ENCODE data around the gene TPPP.

TPPP gene

DNA sequence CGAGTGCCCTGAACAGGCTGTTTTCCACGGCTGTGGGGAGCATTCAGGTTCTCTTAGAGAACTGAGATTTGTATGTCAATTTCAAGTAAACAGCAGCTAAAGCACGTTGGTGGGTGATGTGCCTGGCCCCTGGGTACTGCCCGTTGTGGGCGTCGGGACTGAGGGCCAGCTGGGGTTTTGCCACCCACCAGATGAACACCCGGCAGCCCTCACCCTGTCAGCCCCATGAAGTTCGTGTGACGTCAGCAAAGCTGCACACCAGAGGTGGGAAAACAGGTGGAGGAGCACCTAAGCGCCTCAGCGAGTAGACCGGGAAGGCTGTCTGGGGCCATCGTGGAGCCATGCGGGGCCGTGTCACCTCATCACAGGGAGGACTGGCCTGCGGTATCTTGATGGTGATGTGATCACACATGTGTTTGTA is 71.8 kb downstream of the TPPP start:
- DNase-seq (ENCODE audit: insufficient read length, low spot score), result no peak
- TF ChIP-seq PAX5 (IDR thresholded peaks at IDR 0.05; ENCODE audit: insufficient read depth, low read length, severe bottlenecking) (no peak), POU2F2 (IDR thresholded peaks at IDR 0.05; ENCODE audit: low read depth, low read length) (no peak), SPI1 (IDR thresholded peaks at IDR 0.05; ENCODE audit: low read depth, low read length) (no peak), TAF1 (IDR thresholded peaks at IDR 0.05; ENCODE audit: low read depth, low read length) (no peak), POLR2A (IDR thresholded peaks at IDR 0.05; ENCODE audit: low read depth, low read length) (no peak), POLR2AphosphoS5 (IDR thresholded peaks at IDR 0.05; ENCODE audit: low read depth, low read length) (no peak)
- no peak for FAIRE-seq

DNA sequence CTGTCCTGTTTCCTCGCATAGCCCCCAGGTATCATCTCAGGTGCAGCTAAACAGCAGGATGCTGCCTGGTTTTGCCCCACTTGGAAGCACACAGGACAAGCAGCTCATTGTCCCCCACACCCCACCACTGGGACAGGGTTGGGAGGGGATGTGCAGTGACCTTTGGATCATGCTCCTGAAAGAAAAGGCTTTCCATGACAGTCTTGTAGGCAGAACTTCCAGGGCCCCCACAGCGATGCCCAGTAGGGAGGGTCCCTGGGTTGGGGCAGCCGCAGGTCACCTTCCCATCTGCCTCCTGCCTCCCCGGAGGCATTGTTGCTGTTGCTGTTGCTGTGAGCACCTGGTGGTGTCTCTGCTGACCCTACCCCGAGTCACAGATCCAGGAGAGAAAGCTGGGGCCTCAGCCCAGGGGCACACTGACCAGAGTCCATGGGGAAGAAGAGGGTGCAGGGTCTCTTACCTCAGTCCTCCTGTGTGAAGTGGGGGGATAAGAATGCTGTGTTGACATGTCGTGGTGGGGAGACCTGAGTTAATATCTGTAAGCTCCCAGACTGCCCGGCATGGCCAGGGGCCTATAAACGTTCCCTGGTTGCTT is 72.5 kb downstream of the TPPP start:
- DNase-seq (ENCODE audit: insufficient read length, low spot score), result no peak
- no peak for TF ChIP-seq POU2F2 (IDR thresholded peaks at IDR 0.05; ENCODE audit: low read depth, low read length)
- TF ChIP-seq PAX5 (IDR thresholded peaks at IDR 0.05; ENCODE audit: insufficient read depth, low read length, severe bottlenecking), result no peak
- no peak for TF ChIP-seq POLR2AphosphoS5 (IDR thresholded peaks at IDR 0.05; ENCODE audit: low read depth, low read length)
- TF ChIP-seq TAF1 (IDR thresholded peaks at IDR 0.05; ENCODE audit: low read depth, low read length), result no peak
- no peak for TF ChIP-seq SPI1 (IDR thresholded peaks at IDR 0.05; ENCODE audit: low read depth, low read length)
- no peak for TF ChIP-seq POLR2A (IDR thresholded peaks at IDR 0.05; ENCODE audit: low read depth, low read length)
- FAIRE-seq, result no peak

GRCh38 chr5:620152-620551 is 73.0 kb downstream of the TPPP start:
- DNase-seq (ENCODE audit: insufficient read length, low spot score), result no peak
- TF ChIP-seq POLR2AphosphoS5 (IDR thresholded peaks at IDR 0.05; ENCODE audit: low read depth, low read length) (no peak), POLR2A (IDR thresholded peaks at IDR 0.05; ENCODE audit: low read depth, low read length) (no peak), POU2F2 (IDR thresholded peaks at IDR 0.05; ENCODE audit: low read depth, low read length) (no peak), TAF1 (IDR thresholded peaks at IDR 0.05; ENCODE audit: low read depth, low read length) (no peak), PAX5 (IDR thresholded peaks at IDR 0.05; ENCODE audit: insufficient read depth, low read length, severe bottlenecking) (no peak), SPI1 (IDR thresholded peaks at IDR 0.05; ENCODE audit: low read depth, low read length) (no peak)
- FAIRE-seq, result no peak

- no peak for FAIRE-seq
Measured at GRCh38 chr5:619444-619843, 73.7 kb downstream of the TPPP start.

DNA sequence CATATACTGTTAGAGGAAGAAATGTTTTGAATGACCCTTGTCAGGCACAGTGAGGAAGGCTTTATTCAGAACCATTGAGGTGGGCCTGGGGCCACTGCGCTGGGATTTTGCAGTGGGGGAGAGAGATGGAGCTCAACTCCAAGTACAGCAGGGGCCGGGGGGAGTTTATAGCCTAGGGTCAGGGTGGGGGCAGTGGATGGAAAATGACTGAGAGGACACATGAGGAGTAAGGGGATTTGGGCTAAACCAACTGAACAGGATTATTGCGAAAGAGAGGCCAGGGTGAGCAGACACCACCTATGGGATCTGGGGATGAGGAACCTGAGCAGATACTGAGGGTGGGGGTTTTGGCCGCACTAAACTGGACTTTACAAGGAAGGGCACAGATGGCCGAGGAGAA is 74.7 kb downstream of the TPPP start:
- FAIRE-seq, result no peak
- TF ChIP-seq POLR2AphosphoS5 (IDR thresholded peaks at IDR 0.05; ENCODE audit: low read depth, low read length) (no peak), POU2F2 (IDR thresholded peaks at IDR 0.05; ENCODE audit: low read depth, low read length) (no peak), POLR2A (IDR thresholded peaks at IDR 0.05; ENCODE audit: low read depth, low read length) (no peak), SPI1 (IDR thresholded peaks at IDR 0.05; ENCODE audit: low read depth, low read length) (no peak), TAF1 (IDR thresholded peaks at IDR 0.05; ENCODE audit: low read depth, low read length) (no peak), PAX5 (IDR thresholded peaks at IDR 0.05; ENCODE audit: insufficient read depth, low read length, severe bottlenecking) (no peak)
- DNase-seq (ENCODE audit: insufficient read length, low spot score), result no peak

More at GRCh38 chr5:619444-619843, 73.7 kb downstream of the TPPP start:
- DNase-seq (ENCODE audit: insufficient read length, low spot score), result no peak
- TF ChIP-seq PAX5 (IDR thresholded peaks at IDR 0.05; ENCODE audit: insufficient read depth, low read length, severe bottlenecking) (no peak), POLR2AphosphoS5 (IDR thresholded peaks at IDR 0.05; ENCODE audit: low read depth, low read length) (no peak), SPI1 (IDR thresholded peaks at IDR 0.05; ENCODE audit: low read depth, low read length) (no peak), TAF1 (IDR thresholded peaks at IDR 0.05; ENCODE audit: low read depth, low read length) (no peak), POU2F2 (IDR thresholded peaks at IDR 0.05; ENCODE audit: low read depth, low read length) (no peak), POLR2A (IDR thresholded peaks at IDR 0.05; ENCODE audit: low read depth, low read length) (no peak)

DNA sequence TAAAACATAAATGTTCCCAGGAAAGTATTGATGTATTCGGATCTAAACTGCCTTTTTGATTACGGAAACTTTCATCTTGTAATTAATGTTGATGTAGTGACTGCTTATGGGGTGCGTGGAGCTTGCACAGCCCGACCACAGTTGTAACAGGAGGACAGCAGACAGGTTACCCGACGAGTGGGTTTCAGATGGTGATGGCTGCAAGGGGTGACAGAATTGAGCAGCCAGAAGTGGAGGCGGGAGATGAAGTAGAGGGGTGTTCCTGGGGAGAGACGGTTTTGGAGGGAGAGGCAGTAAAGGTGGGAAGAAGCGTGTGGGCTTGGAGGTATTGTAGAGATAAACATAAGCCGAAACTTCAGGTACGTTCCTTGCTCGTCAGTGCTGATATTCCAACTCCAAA is 75.3 kb downstream of the TPPP start:
- DNase-seq (ENCODE audit: insufficient read length, low spot score) (no peak), FAIRE-seq (no peak)
- TF ChIP-seq PAX5 (IDR thresholded peaks at IDR 0.05; ENCODE audit: insufficient read depth, low read length, severe bottlenecking) (no peak), TAF1 (IDR thresholded peaks at IDR 0.05; ENCODE audit: low read depth, low read length) (no peak), POLR2A (IDR thresholded peaks at IDR 0.05; ENCODE audit: low read depth, low read length) (no peak), SPI1 (IDR thresholded peaks at IDR 0.05; ENCODE audit: low read depth, low read length) (no peak), POU2F2 (IDR thresholded peaks at IDR 0.05; ENCODE audit: low read depth, low read length) (no peak), POLR2AphosphoS5 (IDR thresholded peaks at IDR 0.05; ENCODE audit: low read depth, low read length) (no peak)

- DNase-seq (ENCODE audit: insufficient read length, low spot score) (no peak), FAIRE-seq (no peak)
- no peak for TF ChIP-seq POU2F2 (IDR thresholded peaks at IDR 0.05; ENCODE audit: low read depth, low read length)
- TF ChIP-seq POLR2A (IDR thresholded peaks at IDR 0.05; ENCODE audit: low read depth, low read length), result no peak
- no peak for TF ChIP-seq POLR2AphosphoS5 (IDR thresholded peaks at IDR 0.05; ENCODE audit: low read depth, low read length)
- TF ChIP-seq TAF1 (IDR thresholded peaks at IDR 0.05; ENCODE audit: low read depth, low read length), result no peak
- TF ChIP-seq PAX5 (IDR thresholded peaks at IDR 0.05; ENCODE audit: insufficient read depth, low read length, severe bottlenecking), result no peak
- no peak for TF ChIP-seq SPI1 (IDR thresholded peaks at IDR 0.05; ENCODE audit: low read depth, low read length)
Measured at GRCh38 chr5:616484-617039, 76.6 kb downstream of the TPPP start.

GRCh38 chr5:612498-613424 is 80.4 kb downstream of the TPPP start:
- no peak for FAIRE-seq
- no peak for DNase-seq (ENCODE audit: insufficient read length, low spot score)
- TF ChIP-seq POLR2A (IDR thresholded peaks at IDR 0.05; ENCODE audit: low read depth, low read length), result no peak
- TF ChIP-seq POLR2AphosphoS5 (IDR thresholded peaks at IDR 0.05; ENCODE audit: low read depth, low read length), result no peak
- TF ChIP-seq PAX5 (IDR thresholded peaks at IDR 0.05; ENCODE audit: insufficient read depth, low read length, severe bottlenecking), result no peak
- no peak for TF ChIP-seq SPI1 (IDR thresholded peaks at IDR 0.05; ENCODE audit: low read depth, low read length)
- no peak for TF ChIP-seq TAF1 (IDR thresholded peaks at IDR 0.05; ENCODE audit: low read depth, low read length)
- TF ChIP-seq POU2F2 (IDR thresholded peaks at IDR 0.05; ENCODE audit: low read depth, low read length), result no peak
